GM12878 (cell line): Measurements from ENCODE around the gene GPR6. TPM values are rescaled to one million over a fixed set of nuclear protein-coding genes. Genes with fewer than 3 reads are reported as not detected.

Experiments
- ATAC-seq: fragments of 200-7000 bp; cut with Tn5 transposase; 3 replicates; pipeline ENCODE4 v1.9.1; 2020; ENCODE audit warnings: mild to moderate bottlenecking, moderate library complexity
- BruUV-seq: library from RNA; stranded (reverse); fragments of 400-500 nt; replicated peaks from 2 replicates; lab custom pipeline; 2021; lab: Mats Ljungman, UMichigan
- CTCF ChIA-PET: fragments of 300-600 bp; sonication (Branson Sonifier 250); formaldehyde crosslinking; extraction: SDS; loops from one replicate; lab custom pipeline; 2021; ENCODE audit warnings: inconsistent platforms; lab: Yijun Ruan, JAX
- POLR2A ChIA-PET: fragments of 350-600 bp; formaldehyde crosslinking; extraction: SDS; loops from one replicate; lab custom pipeline; 2021; ENCODE audit warnings: inconsistent platforms; lab: Charles Lee
- RAD21 ChIA-PET: fragments of 300-600 bp; sonication (Branson Sonifier 250); formaldehyde crosslinking; loops from one replicate; lab custom pipeline; 2023; ENCODE audit warnings: antibody characterized with exemption; ENCODE audit not compliant: unreplicated experiment; lab: Charles Lee
- SMC1A ChIA-PET: fragments of 300-600 bp; sonication (Branson Sonifier 250); formaldehyde crosslinking; loops from one replicate; lab custom pipeline; 2023; ENCODE audit not compliant: unreplicated experiment, uncharacterized antibody; lab: Charles Lee
- DNase-seq: peaks from one replicate; pipeline ENCODE4 v3.0.0-alpha.2; 2011; ENCODE audit warnings: low read depth, low spot score
- FAIRE-seq: peaks from 3 replicates; lab custom pipeline; 2011; peaks lifted over from hg19 to GRCh38; lab: Jason Lieb, UNC
- H2AFZ ChIP-seq: 2 replicates; pipeline ENCODE4 v1.6.0; 2011; ENCODE audit warnings: low read depth, low read length, control low read depth; ENCODE audit not compliant: control insufficient read depth
- H3K27ac ChIP-seq: 2 replicates; pipeline ENCODE4 v1.5.1; 2011; ENCODE audit warnings: control low read depth; ENCODE audit not compliant: control insufficient read depth, insufficient read depth
- H3K27me3 ChIP-seq, 2 experiments: replicated peaks in 1 of 2; 2 replicates each; pipeline versions ENCODE4 v1.6.0 to v1.6.1; 2011; ENCODE audit warnings: low read length in 1 of 2; ENCODE audit not compliant: control insufficient read depth in 2 of 2, insufficient read depth in 2 of 2
- H3K36me3 ChIP-seq, 2 experiments: 2 replicates each; pipeline ENCODE4 v1.5.1; 2011; ENCODE audit warnings: low read length in 1 of 2; ENCODE audit not compliant: control insufficient read depth in 2 of 2, insufficient read depth in 2 of 2
- H3K4me1 ChIP-seq: 2 replicates; pipeline ENCODE4 v1.6.1; 2011; ENCODE audit warnings: mild to moderate bottlenecking, low read length, moderate library complexity, mixed read lengths; ENCODE audit not compliant: control insufficient read depth, insufficient read depth
- H3K4me2 ChIP-seq: 2 replicates; pipeline ENCODE4 v1.6.0; 2011; ENCODE audit warnings: control low read depth; ENCODE audit not compliant: control insufficient read depth, insufficient read depth
- H3K4me3 ChIP-seq: fragments of 200-600 bp; sonication (generic); 2 replicates; pipeline ENCODE4 v1.5.1; 2016
- H3K79me2 ChIP-seq: 2 replicates; pipeline ENCODE4 v1.6.0; 2011; ENCODE audit warnings: low read length; ENCODE audit not compliant: control insufficient read depth, insufficient read depth
- H3K9ac ChIP-seq: 2 replicates; pipeline ENCODE4 v1.8.0; 2011; ENCODE audit warnings: low read length, control low read depth, mixed read lengths; ENCODE audit not compliant: control insufficient read depth, insufficient read depth
- H3K9me3 ChIP-seq: replicated peaks from 3 replicates; pipeline ENCODE4 v1.5.1; 2011; ENCODE audit warnings: mild to moderate bottlenecking, low read length; ENCODE audit not compliant: control insufficient read depth, insufficient read depth
- H4K20me1 ChIP-seq: 2 replicates; pipeline ENCODE4 v1.6.0; 2011; ENCODE audit not compliant: control insufficient read depth, insufficient read depth
- CBX3 ChIP-seq: fragments of 200-600 bp; sonication (generic); IDR thresholded peaks from 2 replicates; pipeline ENCODE4 v1.6.1; 2016; ENCODE audit warnings: low read depth, borderline replicate concordance
- CEBPB ChIP-seq, 2 experiments: fragments of 150-350 bp in 1 of 2; IDR thresholded peaks; 2 replicates each; pipeline ENCODE4 v1.6.1; 2012 to 2014; ENCODE audit warnings: low read depth in 2 of 2, low read length in 2 of 2, borderline replicate concordance in 1 of 2, inconsistent platforms in 1 of 2
- ESRRA ChIP-seq: IDR thresholded peaks from 2 replicates; pipeline ENCODE4 v1.6.1; 2012; ENCODE audit warnings: mild to moderate bottlenecking, low read length, improper control_type of control experiment
- GATAD2B ChIP-seq: fragments of 450-650 bp; conservative IDR thresholded peaks from 2 replicates; pipeline ENCODE4 v1.6.1; 2017; ENCODE audit warnings: low read depth, mild to moderate bottlenecking, moderate library complexity
- IRF5 ChIP-seq: fragments of 450-650 bp; IDR thresholded peaks from 2 replicates; pipeline ENCODE4 v1.6.1; 2017; ENCODE audit warnings: borderline replicate concordance
- JUND ChIP-seq: IDR thresholded peaks from 2 replicates; pipeline ENCODE4 v1.6.1; 2012; ENCODE audit warnings: low read depth, mild to moderate bottlenecking, low read length, improper control_type of control experiment, moderate library complexity
- NBN ChIP-seq: fragments of 450-650 bp; IDR thresholded peaks from 2 replicates; pipeline ENCODE4 v1.6.1; 2016
- NFYB ChIP-seq: IDR thresholded peaks from 2 replicates; pipeline ENCODE4 v1.6.1; 2011; ENCODE audit warnings: low read depth, mild to moderate bottlenecking, low read length, improper control_type of control experiment, moderate library complexity; ENCODE audit not compliant: insufficient read depth
- PAX8 ChIP-seq: fragments of 450-650 bp; IDR thresholded peaks from 2 replicates; pipeline ENCODE4 v1.6.1; 2017; ENCODE audit warnings: mild to moderate bottlenecking, moderate library complexity
- RAD21 ChIP-seq: IDR thresholded peaks from 2 replicates; pipeline ENCODE4 v1.6.1; 2011; ENCODE audit warnings: mild to moderate bottlenecking, low read depth, low read length, moderate library complexity; ENCODE audit not compliant: insufficient read depth
- RFX5 ChIP-seq: IDR thresholded peaks from 2 replicates; pipeline ENCODE4 v1.6.1; 2011; ENCODE audit warnings: low read depth, low read length, improper control_type of control experiment
- SREBF2 ChIP-seq: IDR thresholded peaks from 2 replicates; pipeline ENCODE4 v1.6.1; 2012; ENCODE audit warnings: mild to moderate bottlenecking, low read length
- STAT3 ChIP-seq: IDR thresholded peaks from 2 replicates; pipeline ENCODE4 v1.6.1; 2011; ENCODE audit warnings: low read depth, low read length, improper control_type of control experiment
- in situ Hi-C: fragments of 300-500 bp; cut with MboI; formaldehyde crosslinking; loops from 9 replicates; pipeline ENCODE4 v1.14.3; 2018; ENCODE audit warnings: mixed read lengths
- intact Hi-C: fragments of 100-400 bp; cut with micrococcal nuclease; formaldehyde crosslinking; loops from one replicate; pipeline ENCODE4 v1.14.2; 2022; ENCODE audit not compliant: unreplicated experiment
- polyA plus RNA-seq, 11 experiments: library from polyadenylated mRNA; depleted of rRNA in 4 of 11; unstranded in 6 of 11; stranded (reverse) in 5 of 11; fragments of >200 nt; fragmentation: Nextera tagmentation in 4 of 11; fragmentation: Illumina TruSeq in 1 of 11; extraction: Ambion mirVana in 4 of 11; extraction: Trizol in 1 of 11; gene quantifications; 1 replicate in 1 of 11; 2 replicates in 10 of 11; pipeline versions ENCODE4 v1.2.1 to v1.2.3, GENCODE V29; 2011 to 2016; ENCODE audit warnings: inconsistent platforms in 2 of 11, missing spikeins in 2 of 11, low read depth in 1 of 11
- total RNA-seq, 4 experiments: library from RNA; depleted of rRNA in 3 of 4; stranded (reverse); fragments of >200 nt in 3 of 4; fragmentation: Illumina TruSeq in 1 of 4; extraction: Trizol in 1 of 4; gene quantifications; 2 replicates each; pipeline versions ENCODE4 v1.2.1 to v1.2.3, GENCODE V29; 2013 to 2021
- TF ChIP-seq, protein P1 (sequence below): IDR thresholded peaks from 2 replicates; pipeline ENCODE4 v1.6.1; 2012; ENCODE audit warnings: low read depth, low read length, improper control_type of control experiment
- TF ChIP-seq, protein P2 (sequence below): fragments of 450-650 bp; IDR thresholded peaks from 2 replicates; pipeline ENCODE4 v1.6.1; 2017; ENCODE audit warnings: mild to moderate bottlenecking

GPR6 gene
- total and polyA plus RNA-seq, 10 of the 15 experiments (the other 5 are each of a cell fraction or from before 2014, with no cell fraction given) = not detected

DNA sequence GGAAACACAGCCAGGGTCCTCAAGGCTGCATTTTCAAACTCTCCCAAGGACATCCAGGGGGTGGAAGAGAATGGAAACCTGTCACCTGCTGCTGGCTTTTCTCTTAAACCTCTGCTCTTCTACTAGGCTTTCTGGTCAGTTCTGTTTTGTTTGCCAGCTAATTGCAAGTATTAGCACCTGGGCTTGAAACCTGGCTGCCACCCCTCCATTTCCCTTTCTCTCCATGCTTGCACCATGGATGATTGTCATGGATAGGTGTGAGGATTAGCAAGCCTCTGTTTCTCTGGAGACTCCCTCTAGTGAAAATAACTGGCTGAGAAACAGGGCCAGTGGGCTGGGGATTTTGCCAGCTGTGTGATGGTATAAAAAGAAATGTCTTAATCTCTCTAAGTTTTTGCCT is 33.0 kb upstream of the GPR6 start:
- Histone ChIP-seq H3K27me3 (no peaks in the 10 kb centered on the region; a peak in 2 of 4 replicates), H3K79me2 (no peaks in the 10 kb centered on the region), H3K36me3 (no peaks in the 10 kb centered on the region), H3K9ac (no peak overlapping the region), H3K9me3 (no peaks in the 10 kb centered on the region), H3K4me1 (no peaks in the 10 kb centered on the region), H4K20me1 (no peaks in the 10 kb centered on the region), H3K27ac (no peak overlapping the region), H2AFZ (no peak overlapping the region), H3K4me2 (no peak overlapping the region), H3K4me3 (no peak overlapping the region)
- CTCF ChIA-PET = no interaction called here
- DNase-seq = no peak
- TF ChIP-seq, protein P1, sequence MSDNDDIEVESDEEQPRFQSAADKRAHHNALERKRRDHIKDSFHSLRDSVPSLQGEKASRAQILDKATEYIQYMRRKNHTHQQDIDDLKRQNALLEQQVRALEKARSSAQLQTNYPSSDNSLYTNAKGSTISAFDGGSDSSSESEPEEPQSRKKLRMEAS = no peak
- TF ChIP-seq RFX5 (no peak), JUND (no peak), IRF5 (no peak), NBN (no peak), NFYB (no peak), CBX3 (no peak), SREBF2 (no peak), PAX8 (no peak), STAT3 (no peak), CEBPB (IDR thresholded peaks at IDR 0.05; ENCODE audit: borderline replicate concordance in 1 of 2, low read depth in 2 of 2, low read length in 2 of 2) (no peak), GATAD2B (no peak), ESRRA (no peak), RAD21 (no peak)
- TF ChIP-seq, protein P2, sequence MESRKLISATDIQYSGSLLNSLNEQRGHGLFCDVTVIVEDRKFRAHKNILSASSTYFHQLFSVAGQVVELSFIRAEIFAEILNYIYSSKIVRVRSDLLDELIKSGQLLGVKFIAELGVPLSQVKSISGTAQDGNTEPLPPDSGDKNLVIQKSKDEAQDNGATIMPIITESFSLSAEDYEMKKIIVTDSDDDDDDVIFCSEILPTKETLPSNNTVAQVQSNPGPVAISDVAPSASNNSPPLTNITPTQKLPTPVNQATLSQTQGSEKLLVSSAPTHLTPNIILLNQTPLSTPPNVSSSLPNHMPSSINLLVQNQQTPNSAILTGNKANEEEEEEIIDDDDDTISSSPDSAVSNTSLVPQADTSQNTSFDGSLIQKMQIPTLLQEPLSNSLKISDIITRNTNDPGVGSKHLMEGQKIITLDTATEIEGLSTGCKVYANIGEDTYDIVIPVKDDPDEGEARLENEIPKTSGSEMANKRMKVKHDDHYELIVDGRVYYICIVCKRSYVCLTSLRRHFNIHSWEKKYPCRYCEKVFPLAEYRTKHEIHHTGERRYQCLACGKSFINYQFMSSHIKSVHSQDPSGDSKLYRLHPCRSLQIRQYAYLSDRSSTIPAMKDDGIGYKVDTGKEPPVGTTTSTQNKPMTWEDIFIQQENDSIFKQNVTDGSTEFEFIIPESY = no peak
- POLR2A ChIA-PET = no interaction called here
- no peak for ATAC-seq
- no TSS peak for BruUV-seq
- intact Hi-C loops (no loop called here), in situ Hi-C loops (no loop called here)
- RAD21 ChIA-PET = no interaction called here
- FAIRE-seq = no peak
- SMC1A ChIA-PET = no interaction called here
